GM12892 (cell line): ENCODE results near the gene GPR68.

ENCODE experiments used
- POLR2AphosphoS5 ChIP-seq: IDR thresholded peaks from 2 replicates; pipeline ENCODE4 v1.6.1; 2011; ENCODE audit warnings: low read depth, low read length, control low read depth
- TAF1 ChIP-seq: IDR thresholded peaks from 2 replicates; pipeline ENCODE4 v1.6.1; 2011; ENCODE audit warnings: low read depth, mild to moderate bottlenecking, control low read depth, low read length, borderline replicate concordance

DNA sequence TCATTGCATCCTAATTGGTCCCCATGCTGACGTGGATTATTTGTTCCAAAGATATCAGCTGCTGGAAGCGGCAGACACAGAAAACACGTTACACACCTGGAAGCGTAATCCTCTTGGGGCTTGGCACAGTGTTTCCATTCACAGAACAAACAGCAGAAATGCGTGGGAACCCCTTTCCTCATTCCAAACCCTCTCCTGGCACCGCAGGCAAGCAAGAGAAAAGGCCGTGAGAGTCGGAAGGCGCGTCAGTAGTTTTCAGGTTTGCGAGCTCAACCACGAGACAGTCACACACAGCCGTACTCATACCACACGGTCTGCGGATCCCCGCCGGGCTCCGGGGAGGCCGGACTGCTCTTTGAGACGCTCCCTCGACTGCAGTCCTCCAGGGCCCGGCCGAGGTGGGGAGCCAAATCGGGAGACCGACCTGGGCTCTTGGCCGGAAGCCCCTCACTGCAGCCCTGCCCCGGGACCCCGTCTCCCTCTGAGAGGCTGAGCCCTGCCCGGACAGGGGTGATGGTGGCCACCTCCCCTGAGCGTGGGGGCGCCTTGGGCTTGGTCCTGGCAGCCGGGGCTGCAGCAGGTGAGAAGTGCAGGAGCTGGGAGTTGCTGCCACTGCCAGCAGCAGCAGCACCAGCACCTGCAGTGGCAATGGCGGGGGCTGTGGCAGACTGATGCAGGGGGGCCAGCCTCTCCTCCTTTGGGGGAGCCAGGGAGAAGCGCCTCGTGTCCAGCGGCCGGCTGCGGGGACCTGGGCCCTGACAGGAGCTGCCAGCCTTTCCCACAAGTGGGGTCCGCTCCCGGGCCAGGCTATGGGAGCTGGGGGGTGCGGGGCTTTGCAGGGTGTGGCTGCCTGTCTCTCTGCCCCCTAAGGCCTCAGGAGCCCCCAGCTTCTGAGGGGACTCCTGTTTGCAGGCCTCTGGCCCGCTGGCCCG is 28.1 kb upstream of the GPR68 start:
- TF ChIP-seq TAF1 (no peak), POLR2AphosphoS5 (no peak)
